ENCODE data around the gene HGFAC.

HGFAC gene

DNA sequence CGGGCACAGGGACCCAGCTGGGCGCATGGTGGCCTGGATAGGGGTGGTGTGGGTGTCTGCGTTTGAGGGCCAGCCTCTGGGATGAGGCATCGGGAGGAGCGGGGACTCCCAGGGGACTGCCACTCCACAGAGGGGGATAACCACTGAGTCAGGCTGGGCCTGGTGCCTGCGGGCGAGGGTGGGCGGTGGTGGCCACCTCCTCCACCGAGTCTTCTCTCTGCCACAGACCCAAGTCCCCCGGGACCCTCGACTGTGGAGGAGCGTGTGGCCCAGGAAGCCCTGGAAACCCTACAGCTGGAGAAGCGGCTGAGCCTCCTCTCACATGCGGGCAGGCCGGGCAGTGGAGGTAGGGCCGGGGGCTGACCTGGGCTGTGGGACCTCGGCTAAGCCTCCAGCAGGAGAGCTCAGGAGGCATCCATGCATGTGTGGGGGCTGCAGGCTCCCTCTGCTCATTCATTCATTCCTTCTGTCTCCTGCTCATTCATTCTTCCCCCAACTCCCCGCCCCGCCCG lies 47.7 kb downstream of the HGFAC start:
- H3K9me3 ChIP-seq (ENCODE audit: insufficient read depth, low read length), result no peaks in the 10 kb centered on the region
- H4K20me1 ChIP-seq (ENCODE audit: insufficient read depth, low read length), result peaks cover 8% of the 10 kb centered on the region; the same call in 1 of the 2 replicates
- no peak overlapping the region for H3K4me3 ChIP-seq (ENCODE audit: low read length)
- TF ChIP-seq EZH2phosphoT487 (IDR thresholded peaks at IDR 0.05; ENCODE audit: low read depth) (no peak), CTCF (IDR thresholded peaks at IDR 0.05; ENCODE audit: low read depth, low read length) (no peak)
- H3K36me3 ChIP-seq (replicated peaks; ENCODE audit: low read depth, low read length), result no peaks in the 10 kb centered on the region
- H3K9ac ChIP-seq (ENCODE audit: low read length), result no peak overlapping the region
- H3K27ac ChIP-seq (ENCODE audit: low read length), result no peak overlapping the region
- no peaks in the 10 kb centered on the region for H3K79me2 ChIP-seq (ENCODE audit: low read length)
- H3K27me3 ChIP-seq (ENCODE audit: low read depth, low read length), result peaks cover 75% of the 10 kb centered on the region
- H3K4me2 ChIP-seq (ENCODE audit: low read length), result no peak overlapping the region
- H3K4me1 ChIP-seq (ENCODE audit: low read length), result peaks cover 11% of the 10 kb centered on the region; the same call in 1 of the 2 replicates
- H2AFZ ChIP-seq (ENCODE audit: low read depth, low read length), result no peak overlapping the region

DNA sequence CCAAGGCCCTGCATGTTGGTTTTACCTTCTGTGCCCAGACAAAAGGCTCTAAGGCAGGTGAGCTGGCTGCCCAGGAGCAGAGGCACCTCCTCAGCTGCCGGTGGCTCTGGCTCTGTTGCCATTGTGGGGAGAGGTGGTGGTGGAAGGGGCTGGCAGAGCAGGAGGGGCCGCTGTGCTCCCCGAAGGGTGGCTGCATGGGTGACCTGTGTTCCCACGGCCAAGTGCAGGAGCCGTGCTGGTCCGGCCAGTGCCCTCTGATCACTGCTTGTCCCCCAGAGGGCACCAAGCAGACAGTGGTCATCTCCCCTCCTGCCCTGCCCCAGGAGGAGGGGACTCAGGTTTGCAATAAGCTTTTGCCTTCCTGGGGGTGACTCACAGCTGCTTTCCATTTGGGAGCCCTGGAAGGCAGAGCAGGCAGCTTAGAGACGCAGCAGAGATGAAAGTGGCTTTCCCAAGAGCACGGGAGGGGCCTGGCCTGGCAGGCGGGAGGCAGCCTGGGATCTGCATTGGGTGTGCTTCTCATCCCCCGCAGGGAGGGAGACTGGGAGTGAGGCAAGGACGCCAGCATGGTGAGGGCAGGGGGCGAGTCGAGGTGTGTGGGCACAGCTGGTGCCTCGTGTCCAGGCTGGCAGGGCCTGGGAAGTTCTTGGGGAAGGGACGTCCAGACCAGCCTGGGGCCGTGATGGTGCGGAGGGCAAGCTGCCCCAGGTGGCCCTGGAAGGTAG lies 50.1 kb downstream of the HGFAC start:
- no peak overlapping the region for H3K27ac ChIP-seq (ENCODE audit: low read length)
- peaks cover 8% of the 10 kb centered on the region; the same call in 1 of the 2 replicates for H4K20me1 ChIP-seq (ENCODE audit: insufficient read depth, low read length)
- H2AFZ ChIP-seq (ENCODE audit: low read depth, low read length), result no peak overlapping the region
- H3K4me1 ChIP-seq (ENCODE audit: low read length), result no peaks in the 10 kb centered on the region
- H3K36me3 ChIP-seq (replicated peaks; ENCODE audit: low read depth, low read length), result no peaks in the 10 kb centered on the region
- peaks cover 52% of the 10 kb centered on the region for H3K27me3 ChIP-seq (ENCODE audit: low read depth, low read length)
- H3K9me3 ChIP-seq (ENCODE audit: insufficient read depth, low read length), result no peaks in the 10 kb centered on the region
- TF ChIP-seq EZH2phosphoT487 (IDR thresholded peaks at IDR 0.05; ENCODE audit: low read depth), result no peak
- no peak for TF ChIP-seq CTCF (IDR thresholded peaks at IDR 0.05; ENCODE audit: low read depth, low read length)
- no peaks in the 10 kb centered on the region for H3K79me2 ChIP-seq (ENCODE audit: low read length)
- no peak overlapping the region for H3K4me3 ChIP-seq (ENCODE audit: low read length)
- no peak overlapping the region for H3K4me2 ChIP-seq (ENCODE audit: low read length)
- no peak overlapping the region for H3K9ac ChIP-seq (ENCODE audit: low read length)

DNA sequence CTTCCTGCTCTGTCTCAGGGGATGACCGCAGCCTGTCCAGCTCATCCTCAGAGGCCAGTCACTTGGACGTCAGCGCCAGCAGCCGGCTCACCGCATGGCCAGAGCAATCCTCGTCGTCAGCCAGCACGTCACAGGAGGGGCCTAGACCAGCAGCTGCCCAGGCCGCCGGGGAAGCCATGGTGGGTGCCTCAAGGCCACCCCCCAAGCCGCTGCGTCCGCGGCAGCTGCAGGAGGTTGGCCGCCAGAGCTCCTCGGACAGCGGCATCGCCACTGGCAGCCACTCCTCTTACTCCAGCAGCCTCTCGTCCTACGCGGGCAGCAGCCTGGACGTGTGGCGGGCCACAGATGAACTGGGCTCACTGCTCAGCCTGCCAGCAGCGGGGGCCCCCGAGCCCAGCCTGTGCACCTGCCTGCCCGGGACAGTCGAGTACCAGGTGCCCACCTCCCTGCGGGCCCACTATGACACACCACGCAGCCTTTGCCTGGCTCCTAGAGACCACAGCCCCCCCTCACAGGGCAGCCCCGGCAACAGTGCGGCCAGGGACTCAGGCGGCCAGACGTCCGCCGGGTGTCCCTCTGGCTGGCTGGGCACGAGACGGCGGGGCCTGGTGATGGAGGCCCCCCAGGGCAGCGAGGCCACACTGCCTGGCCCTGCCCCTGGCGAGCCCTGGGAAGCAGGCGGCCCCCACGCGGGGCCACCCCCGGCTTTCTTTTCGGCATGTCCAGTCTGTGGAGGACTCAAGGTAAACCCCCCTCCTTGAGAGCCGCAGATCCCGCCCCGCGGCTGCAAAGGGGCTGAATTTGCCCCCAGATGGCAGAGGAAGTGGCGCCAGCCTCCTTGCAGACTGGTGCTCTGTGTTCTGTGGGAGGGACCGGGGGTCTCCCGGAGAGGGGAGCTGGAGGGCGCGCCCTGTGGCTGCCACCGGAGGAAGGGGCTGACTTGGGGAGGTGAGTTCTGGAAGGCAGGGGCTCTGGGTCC lies 51.3 kb downstream of the HGFAC start:
- Histone ChIP-seq H3K4me1 (ENCODE audit: low read length) (no peaks in the 10 kb centered on the region), H3K9ac (ENCODE audit: low read length) (no peak overlapping the region), H3K27ac (ENCODE audit: low read length) (no peak overlapping the region), H3K27me3 (ENCODE audit: low read depth, low read length) (peaks cover 40% of the 10 kb centered on the region), H3K4me3 (ENCODE audit: low read length) (no peak overlapping the region), H3K4me2 (ENCODE audit: low read length) (no peak overlapping the region), H2AFZ (ENCODE audit: low read depth, low read length) (no peak overlapping the region), H3K79me2 (ENCODE audit: low read length) (no peaks in the 10 kb centered on the region), H3K9me3 (ENCODE audit: insufficient read depth, low read length) (no peaks in the 10 kb centered on the region), H4K20me1 (ENCODE audit: insufficient read depth, low read length) (peaks cover 6% of the 10 kb centered on the region; the same call in 1 of the 2 replicates), H3K36me3 (replicated peaks; ENCODE audit: low read depth, low read length) (no peaks in the 10 kb centered on the region)
- no peak for TF ChIP-seq CTCF (IDR thresholded peaks at IDR 0.05; ENCODE audit: low read depth, low read length)
- TF ChIP-seq EZH2phosphoT487 (IDR thresholded peaks at IDR 0.05; ENCODE audit: low read depth), result no peak
